Stimulated activated naive CD8-positive, alpha-beta T cell treated with anti-CD3 and anti-CD28 coated beads, Interleukin-15, Interleukin-2, amounts not matched to agents 100 ng/mL and 50 ng/mL, for 24 hours (primary cell): ENCODE data around the gene FATE1.

Experiments
- H3K27ac Mint-ChIP-seq: one replicate; pipeline ENCODE4 v1.8.0; 2021; ENCODE audit warnings: mild to moderate bottlenecking, mixed read lengths
- H3K27me3 Mint-ChIP-seq: one replicate; pipeline ENCODE4 v1.8.0; 2021; ENCODE audit warnings: mixed read lengths
- H3K36me3 Mint-ChIP-seq: one replicate; pipeline ENCODE4 v1.8.0; 2021; ENCODE audit warnings: low read depth, mixed read lengths
- H3K4me1 Mint-ChIP-seq: one replicate; pipeline ENCODE4 v1.8.0; 2021; ENCODE audit warnings: low read depth, mixed read lengths
- H3K4me3 Mint-ChIP-seq: one replicate; pipeline ENCODE4 v1.8.0; 2021; ENCODE audit warnings: mild to moderate bottlenecking, mixed read lengths
- H3K9me3 Mint-ChIP-seq: one replicate; pipeline ENCODE4 v1.8.0; 2021; ENCODE audit warnings: mixed read lengths

Gene FATE1

GRCh38 chrX:151743651-151744470 lies 28.0 kb downstream of the FATE1 start:
- no peaks in the 10 kb centered on the region for H3K36me3 Mint-ChIP-seq
- H3K27ac Mint-ChIP-seq = no peak overlapping the region
- H3K9me3 Mint-ChIP-seq = no peaks in the 10 kb centered on the region
- H3K27me3 Mint-ChIP-seq = no peaks in the 10 kb centered on the region
- H3K4me3 Mint-ChIP-seq = no peak overlapping the region
- no peaks in the 10 kb centered on the region for H3K4me1 Mint-ChIP-seq

- Mint-ChIP-seq H3K4me3 (no peak overlapping the region), H3K27me3 (peaks cover 2% of the 10 kb centered on the region), H3K4me1 (no peaks in the 10 kb centered on the region), H3K9me3 (no peaks in the 10 kb centered on the region), H3K36me3 (no peaks in the 10 kb centered on the region), H3K27ac (no peak overlapping the region)
Observed at GRCh38 chrX:151745651-151746050, 29.8 kb downstream of the FATE1 start.

GRCh38 chrX:151746502-151746901 lies 30.7 kb downstream of the FATE1 start:
- H3K4me1 Mint-ChIP-seq = no peaks in the 10 kb centered on the region
- H3K36me3 Mint-ChIP-seq = no peaks in the 10 kb centered on the region
- H3K27ac Mint-ChIP-seq = no peak overlapping the region
- H3K9me3 Mint-ChIP-seq = no peaks in the 10 kb centered on the region
- H3K4me3 Mint-ChIP-seq = no peak overlapping the region
- peaks cover 10% of the 10 kb centered on the region for H3K27me3 Mint-ChIP-seq

- Mint-ChIP-seq H3K4me1 (no peaks in the 10 kb centered on the region), H3K27me3 (peaks cover 15% of the 10 kb centered on the region), H3K4me3 (no peak overlapping the region), H3K27ac (no peak overlapping the region), H3K36me3 (no peaks in the 10 kb centered on the region), H3K9me3 (no peaks in the 10 kb centered on the region)
Observed at GRCh38 chrX:151750511-151750910, 34.7 kb downstream of the FATE1 start.

GRCh38 chrX:151752847-151753246 lies 37.0 kb downstream of the FATE1 start:
- Mint-ChIP-seq H3K4me1 (no peaks in the 10 kb centered on the region), H3K4me3 (no peak overlapping the region), H3K9me3 (no peaks in the 10 kb centered on the region), H3K27ac (no peak overlapping the region), H3K36me3 (no peaks in the 10 kb centered on the region), H3K27me3 (peaks cover 15% of the 10 kb centered on the region)

- H3K4me1 Mint-ChIP-seq = no peaks in the 10 kb centered on the region
- no peaks in the 10 kb centered on the region for H3K9me3 Mint-ChIP-seq
- peaks cover 15% of the 10 kb centered on the region for H3K27me3 Mint-ChIP-seq
- no peak overlapping the region for H3K4me3 Mint-ChIP-seq
- no peaks in the 10 kb centered on the region for H3K36me3 Mint-ChIP-seq
- H3K27ac Mint-ChIP-seq = no peak overlapping the region
Observed at GRCh38 chrX:151753313-151754046, 37.6 kb downstream of the FATE1 start.

GRCh38 chrX:151754047-151754429 lies 38.2 kb downstream of the FATE1 start:
- Mint-ChIP-seq H3K27ac (no peak overlapping the region), H3K36me3 (no peaks in the 10 kb centered on the region), H3K4me3 (no peak overlapping the region), H3K9me3 (no peaks in the 10 kb centered on the region), H3K27me3 (peaks cover 15% of the 10 kb centered on the region), H3K4me1 (no peaks in the 10 kb centered on the region)

- Mint-ChIP-seq H3K4me1 (no peaks in the 10 kb centered on the region), H3K27ac (no peak overlapping the region), H3K9me3 (no peaks in the 10 kb centered on the region), H3K4me3 (no peak overlapping the region), H3K27me3 (peaks cover 15% of the 10 kb centered on the region), H3K36me3 (no peaks in the 10 kb centered on the region)
Observed at GRCh38 chrX:151754641-151755215, 38.9 kb downstream of the FATE1 start.

GRCh38 chrX:151759041-151759708 lies 43.3 kb downstream of the FATE1 start:
- Mint-ChIP-seq H3K4me1 (no peaks in the 10 kb centered on the region), H3K27me3 (no peaks in the 10 kb centered on the region), H3K27ac (no peak overlapping the region), H3K36me3 (no peaks in the 10 kb centered on the region), H3K9me3 (no peaks in the 10 kb centered on the region), H3K4me3 (no peak overlapping the region)

- Mint-ChIP-seq H3K4me1 (no peaks in the 10 kb centered on the region), H3K36me3 (no peaks in the 10 kb centered on the region), H3K4me3 (no peak overlapping the region), H3K9me3 (no peaks in the 10 kb centered on the region), H3K27ac (no peak overlapping the region), H3K27me3 (no peaks in the 10 kb centered on the region)
Observed at GRCh38 chrX:151762802-151763201, 47.0 kb downstream of the FATE1 start.

- Mint-ChIP-seq H3K36me3 (no peaks in the 10 kb centered on the region), H3K4me1 (no peaks in the 10 kb centered on the region), H3K4me3 (no peak overlapping the region)
Observed at GRCh38 chrX:151763711-151764110, 47.9 kb downstream of the FATE1 start.

GRCh38 chrX:151765026-151765425 lies 49.2 kb downstream of the FATE1 start:
- no peak overlapping the region for H3K27ac Mint-ChIP-seq
- no peak overlapping the region for H3K4me3 Mint-ChIP-seq

More at GRCh38 chrX:151763711-151764110, 47.9 kb downstream of the FATE1 start:
- Mint-ChIP-seq H3K9me3 (no peaks in the 10 kb centered on the region), H3K27ac (no peak overlapping the region), H3K27me3 (no peaks in the 10 kb centered on the region)

GRCh38 chrX:151771726-151772125 lies 55.9 kb downstream of the FATE1 start:
- Mint-ChIP-seq H3K4me1 (no peaks in the 10 kb centered on the region), H3K36me3 (no peaks in the 10 kb centered on the region), H3K27ac (no peak overlapping the region), H3K27me3 (no peaks in the 10 kb centered on the region), H3K9me3 (no peaks in the 10 kb centered on the region), H3K4me3 (no peak overlapping the region)

More at GRCh38 chrX:151765026-151765425, 49.2 kb downstream of the FATE1 start:
- Mint-ChIP-seq H3K9me3 (no peaks in the 10 kb centered on the region), H3K27me3 (no peaks in the 10 kb centered on the region), H3K4me1 (no peaks in the 10 kb centered on the region), H3K36me3 (no peaks in the 10 kb centered on the region)
